K562 (cell line): ENCODE results near the gene GAA. TPM values are rescaled to one million over a fixed set of nuclear protein-coding genes. Genes with fewer than 3 reads are reported as not detected.

ENCODE experiments used
- ATAC-seq: fragments of 200-7000 bp; cut with Tn5 transposase; 3 replicates; pipeline ENCODE4 v1.9.1; 2020; ENCODE audit warnings: moderate library complexity
- BruUV-seq: library from RNA; stranded (reverse); fragments of 400-500 nt; replicated peaks from 2 replicates; lab custom pipeline; 2021; lab: Mats Ljungman, UMichigan
- CTCF ChIA-PET: fragments of 300-600 bp; formaldehyde crosslinking; extraction: SDS; loops from one replicate; lab custom pipeline; 2021; ENCODE audit warnings: low intra/inter-chr PET ratio; lab: Yijun Ruan, JAX
- POLR2A ChIA-PET: fragments of 300-600, 350-650 bp; sonication (Branson Sonifier 250); formaldehyde crosslinking; extraction: SDS; loops from one replicate; lab custom pipeline; 2021; ENCODE audit warnings: antibody characterized with exemption, inconsistent platforms; lab: Yijun Ruan, JAX
- DNase-seq, 4 experiments: peaks; one replicate each; pipeline versions ENCODE4 v3.0.0 to v3.0.0-alpha.2; 2011 to 2018; ENCODE audit warnings: low spot score in 3 of 4, mixed read lengths in 3 of 4; ENCODE audit errors: extremely low read depth in 1 of 4
- FAIRE-seq: peaks from 2 replicates; lab custom pipeline; 2011; peaks lifted over from hg19 to GRCh38; lab: Jason Lieb, UNC
- H2AFZ ChIP-seq: 2 replicates; pipeline ENCODE4 v1.6.0; 2011; ENCODE audit warnings: low read depth, low read length, control low read depth, inconsistent platforms
- H3K27ac ChIP-seq: fragments of 200-600 bp; 3 replicates; pipeline ENCODE4 v1.8.0; 2011; ENCODE audit warnings: low read depth, mild to moderate bottlenecking, control low read depth, inconsistent platforms, low read length, moderate library complexity, mixed read lengths; ENCODE audit errors: extremely low read depth
- H3K27me3 ChIP-seq, 2 experiments: fragments of 300-600 bp in 1 of 2; 2 replicates in 1 of 2; 3 replicates in 1 of 2; pipeline versions ENCODE4 v1.6.0 to v1.8.0; 2011; ENCODE audit warnings: inconsistent platforms in 2 of 2, low read length in 2 of 2, mild to moderate bottlenecking in 1 of 2, mixed read lengths in 1 of 2, moderate library complexity in 1 of 2; ENCODE audit not compliant: control insufficient read depth in 2 of 2, insufficient read depth in 2 of 2
- H3K36me3 ChIP-seq: fragments of 300-600 bp; 3 replicates; pipeline ENCODE4 v1.8.0; 2011; ENCODE audit warnings: mild to moderate bottlenecking, low read length, inconsistent platforms; ENCODE audit not compliant: control insufficient read depth, insufficient read depth
- H3K4me1 ChIP-seq, 2 experiments: fragments of 200-600 bp in 1 of 2; replicated peaks in 1 of 2; 2 replicates in 1 of 2; 3 replicates in 1 of 2; pipeline versions ENCODE4 v1.5.1 to v1.8.0; 2011; ENCODE audit warnings: inconsistent platforms in 2 of 2, low read length in 2 of 2, mild to moderate bottlenecking in 1 of 2, mixed read lengths in 1 of 2, moderate library complexity in 1 of 2; ENCODE audit not compliant: control insufficient read depth in 2 of 2, insufficient read depth in 2 of 2
- H3K4me2 ChIP-seq: 2 replicates; pipeline ENCODE4 v1.6.1; 2011; ENCODE audit warnings: low read length, control low read depth, inconsistent platforms, mixed read lengths; ENCODE audit not compliant: insufficient read depth
- H3K4me3 ChIP-seq: fragments of 200-600 bp; sonication (generic), shearing (Covaris generic); 2 replicates; pipeline ENCODE4 v1.5.1; 2016; ENCODE audit warnings: control low read depth, inconsistent platforms
- H3K79me2 ChIP-seq: fragments of 200-600 bp; 3 replicates; pipeline ENCODE4 v1.8.0; 2011; ENCODE audit warnings: low read length, inconsistent platforms; ENCODE audit not compliant: control insufficient read depth, insufficient read depth
- H3K9ac ChIP-seq, 2 experiments: 2 replicates each; pipeline versions ENCODE4 v1.6.0 to v1.6.1; 2011; ENCODE audit warnings: low read depth in 2 of 2, low read length in 2 of 2, control low read depth in 1 of 2, inconsistent platforms in 1 of 2, mild to moderate bottlenecking in 1 of 2, mixed read lengths in 1 of 2; ENCODE audit not compliant: insufficient read depth in 1 of 2
- H3K9me1 ChIP-seq: one replicate; pipeline ENCODE4 v1.6.0; 2011; ENCODE audit warnings: inconsistent platforms, mild to moderate bottlenecking, low read length, moderate library complexity; ENCODE audit not compliant: control insufficient read depth, insufficient read depth
- H3K9me3 ChIP-seq: replicated peaks from 2 replicates; pipeline ENCODE4 v1.5.1; 2011; ENCODE audit warnings: low read depth, low read length, inconsistent platforms; ENCODE audit not compliant: control insufficient read depth, insufficient read depth
- H4K20me1 ChIP-seq: replicated peaks from 2 replicates; pipeline ENCODE4 v1.6.1; 2011; ENCODE audit warnings: low read length, inconsistent platforms, mixed read lengths; ENCODE audit not compliant: control insufficient read depth, insufficient read depth
- ATF1 ChIP-seq, 2 experiments: fragments of 450-650 bp in 1 of 2; IDR thresholded peaks; 2 replicates each; pipeline ENCODE4 v1.6.1; 2016; ENCODE audit warnings: missing compliant biosample characterization in 1 of 2, missing genetic modification characterization in 1 of 2
- E2F6 ChIP-seq, 2 experiments: IDR thresholded peaks; 2 replicates each; pipeline ENCODE4 v1.6.1; 2011; ENCODE audit warnings: borderline replicate concordance in 1 of 2, control low read depth in 1 of 2, low read depth in 1 of 2, low read length in 1 of 2, mild to moderate bottlenecking in 1 of 2, mixed read lengths in 1 of 2, moderate library complexity in 1 of 2; ENCODE audit not compliant: insufficient read depth in 1 of 2, insufficient read length in 1 of 2, poor library complexity in 1 of 2, severe bottlenecking in 1 of 2; ENCODE audit errors: extremely low read depth in 1 of 2
- L3MBTL2 ChIP-seq: fragments of 450-650 bp; IDR thresholded peaks from 2 replicates; pipeline ENCODE4 v1.6.1; 2016; ENCODE audit warnings: mild to moderate bottlenecking, moderate library complexity
- MGA ChIP-seq: fragments of 450-650 bp; IDR thresholded peaks from 2 replicates; pipeline ENCODE4 v1.6.1; 2016; ENCODE audit warnings: mild to moderate bottlenecking, moderate library complexity
- NCOA2 ChIP-seq, 2 experiments: fragments of 450-650 bp; IDR thresholded peaks; 2 replicates each; pipeline ENCODE4 v1.6.1; 2018; ENCODE audit warnings: mild to moderate bottlenecking in 2 of 2, moderate library complexity in 1 of 2; ENCODE audit not compliant: partially characterized antibody in 2 of 2
- NFIC ChIP-seq: fragments of 450-650 bp; IDR thresholded peaks from 2 replicates; pipeline ENCODE4 v1.6.1; 2017; ENCODE audit warnings: mild to moderate bottlenecking, inconsistent platforms
- POLR2G ChIP-seq: fragments of 200-400 bp; formaldehyde crosslinking; IDR thresholded peaks from 2 replicates; pipeline ENCODE4 v1.6.1; 2017; ENCODE audit warnings: low read depth, mild to moderate bottlenecking, antibody characterized with exemption, low read length, moderate library complexity
- RBM14 ChIP-seq: fragments of 200-400 bp; formaldehyde crosslinking; IDR thresholded peaks from 2 replicates; pipeline ENCODE4 v1.6.1; 2018; ENCODE audit warnings: low read depth, mild to moderate bottlenecking, low read length, moderate library complexity, borderline replicate concordance; ENCODE audit not compliant: insufficient read depth
- WGBS: fragments of 100-300 bp; shearing (Covaris generic); methylation state at CpG from one replicate; pipeline ENCODE4 v1.1.6; 2016; ENCODE audit warnings: low coverage, mixed read lengths; ENCODE audit not compliant: insufficient coverage; ENCODE audit errors: missing lambda C conversion rate; 5-methylcytosine and 5-hydroxymethylcytosine counted together
- in situ Hi-C: fragments of 300-500 bp; cut with MboI; formaldehyde crosslinking; loops from 4 replicates; pipeline ENCODE4 v1.15.0; 2018; ENCODE audit warnings: inconsistent platforms, mixed read lengths
- intact Hi-C: fragments of 100-400 bp; cut with micrococcal nuclease; formaldehyde crosslinking; loops from 2 replicates; pipeline ENCODE4 v1.14.2; 2022
- polyA plus RNA-seq, 8 experiments: library from polyadenylated mRNA; depleted of rRNA in 4 of 8; stranded (reverse) in 5 of 8; unstranded in 3 of 8; fragments of >200 nt; fragmentation: Nextera tagmentation in 2 of 8; fragmentation: Illumina TruSeq in 1 of 8; extraction: Ambion mirVana in 2 of 8; extraction: Trizol in 1 of 8; gene quantifications; 2 replicates each; pipeline versions ENCODE4 v1.2.1 to v1.2.3, GENCODE V29; 2011 to 2014; ENCODE audit warnings: inconsistent platforms in 1 of 8, missing spikeins in 1 of 8
- total RNA-seq, 7 experiments: library from RNA; depleted of rRNA in 6 of 7; stranded (reverse); fragments of >200 nt in 6 of 7; fragmentation: Illumina TruSeq in 2 of 7; extraction: Trizol in 2 of 7; gene quantifications; 2 replicates each; pipeline versions ENCODE4 v1.2.1 to v1.2.3, GENCODE V29; 2011 to 2021; ENCODE audit warnings: low replicate concordance in 1 of 7

GAA gene
- total and polyA plus RNA-seq, 9 of the 15 experiments (the other 6 are each of a cell fraction or from before 2014, with no cell fraction given), result 0.15 to 6.4 (median 1.7) TPM

GRCh38 chr17:80105762-80106161, 4.4 kb downstream of the GAA start:
- DNase-seq, result peak; percentile 49 to 64 (median 60)
- Histone ChIP-seq H3K4me3 (no peak overlapping the region), H3K36me3 (no peaks in the 10 kb centered on the region), H4K20me1 (peaks cover 4% of the 10 kb centered on the region; the same call in 1 of the 2 replicates), H3K79me2 (no peaks in the 10 kb centered on the region), H3K27me3 (peaks cover 32 to 54% of the 10 kb centered on the region in 2 experiments), H2AFZ (peak overlapping the region; percentile 40; the same call in 1 of the 2 replicates), H3K9me3 (no peaks in the 10 kb centered on the region), H3K4me2 (no peak overlapping the region; the same call in 1 of the 2 replicates), H3K9ac (peak overlapping the region in 1 of 2 experiments; percentile 61; a peak in 2 of 4 replicates), H3K27ac (no peak overlapping the region), H3K9me1 (no peaks in the 10 kb centered on the region), H3K4me1 (peaks cover 10 to 66% of the 10 kb centered on the region in 2 experiments; a peak in 4 of 5 replicates)
- CTCF ChIA-PET, result no interaction called here
- no peak for ATAC-seq
- no TSS peak for BruUV-seq
- POLR2A ChIA-PET, result interaction anchor here (1.1 kb wide), 2 partner anchors 10 to 20 kb away, joined by 3 to 4 read pairs; no protein-coding TSS in a partner anchor
- in situ Hi-C loops (no loop called here), intact Hi-C loops (loop anchor here (10.0 kb wide), 1 partner anchor 79 kb away; no protein-coding TSS in a partner anchor)
- no peak for FAIRE-seq
- WGBS, result 6% methylated on average over 29 of the region's 29 CpGs
- TF ChIP-seq RBM14 (no peak), L3MBTL2 (peak; percentile 89), NCOA2 (IDR thresholded peaks at IDR 0.05; ENCODE audit: partially characterized antibody in 2 of 2) (no peak), MGA (peak; percentile 79), NFIC (peak; percentile 95), ATF1 (CRISPR knock-in tag; IDR thresholded peaks at IDR 0.05) (no peak), ATF1 (tag; IDR thresholded peaks at IDR 0.05) (0 out of 2 replicates have a peak, but pooled peaks have one; percentile 28), POLR2G (peak; percentile 34; the same call in 1 of the 2 replicates), E2F6 (IDR thresholded peaks at IDR 0.05; ENCODE audit: borderline replicate concordance in 1 of 2, extremely low read depth in 1 of 2, insufficient read depth in 1 of 2, insufficient read length in 1 of 2, low read depth in 1 of 2, low read length in 1 of 2, poor library complexity in 1 of 2, severe bottlenecking in 1 of 2) (peak; percentile 56 to 82)
